ENCODE data around the gene APOBEC4.

GRCh38 chr1:183655562-183656075 lies 2.5 kb upstream of the APOBEC4 start:
- TF ChIP-seq CTCF (conservative IDR thresholded peaks at IDR 0.05): peak; percentile 95
- no peak for TF ChIP-seq ZFX (IDR thresholded peaks at IDR 0.05)

All from C4-2B (cell line).